Measurements from ENCODE around the gene ADAMTS7.
"Not testable (repeated sequence)": the region's sequence is repeated elsewhere in the genome, so short reads cannot be mapped to it uniquely, and the experiment has no call there.

Gene ADAMTS7

DNA sequence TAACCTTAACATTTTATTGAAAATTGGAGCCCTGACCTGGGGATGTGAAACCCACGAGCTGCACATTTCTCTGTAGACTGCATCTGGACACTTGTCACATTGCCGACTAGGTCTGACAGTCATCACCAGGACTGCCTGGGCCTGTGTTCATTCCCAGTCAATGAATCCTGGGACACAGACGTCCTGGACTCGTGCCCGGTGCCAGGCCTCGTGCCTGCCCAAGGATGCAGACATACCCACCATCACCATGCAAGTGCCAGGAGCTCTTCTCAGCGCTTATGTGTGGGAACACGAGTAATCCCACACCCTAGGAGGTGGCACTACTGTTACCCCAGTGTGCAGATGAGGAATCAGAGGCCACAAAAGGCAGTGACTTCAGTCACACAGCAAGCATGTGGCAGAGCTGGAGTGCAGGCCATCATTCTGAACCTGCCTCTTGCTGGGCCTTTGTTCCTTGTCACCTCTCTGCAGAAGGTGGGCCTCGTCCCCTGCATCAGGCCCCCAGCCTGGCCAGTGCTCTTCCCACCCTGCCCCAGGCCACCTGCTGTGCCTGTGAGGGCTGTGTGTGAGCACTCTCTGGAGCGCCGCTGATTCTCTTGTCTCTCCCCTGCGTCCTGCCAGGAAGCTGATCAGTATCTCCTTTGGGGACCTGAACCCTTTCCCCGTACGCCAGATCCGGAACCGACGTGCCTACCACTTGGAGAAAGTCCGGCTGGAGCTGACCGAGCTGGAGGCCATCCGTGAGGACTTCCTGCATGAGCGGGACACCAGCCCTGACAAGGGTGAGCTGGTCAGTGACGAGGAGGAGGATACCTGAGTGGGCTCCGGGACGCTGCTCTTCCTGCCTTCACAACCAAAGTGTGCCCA lies 58.5 kb downstream of the ADAMTS7 start:
- no peak for DNase-seq (ENCODE audit: low read depth)

DNA sequence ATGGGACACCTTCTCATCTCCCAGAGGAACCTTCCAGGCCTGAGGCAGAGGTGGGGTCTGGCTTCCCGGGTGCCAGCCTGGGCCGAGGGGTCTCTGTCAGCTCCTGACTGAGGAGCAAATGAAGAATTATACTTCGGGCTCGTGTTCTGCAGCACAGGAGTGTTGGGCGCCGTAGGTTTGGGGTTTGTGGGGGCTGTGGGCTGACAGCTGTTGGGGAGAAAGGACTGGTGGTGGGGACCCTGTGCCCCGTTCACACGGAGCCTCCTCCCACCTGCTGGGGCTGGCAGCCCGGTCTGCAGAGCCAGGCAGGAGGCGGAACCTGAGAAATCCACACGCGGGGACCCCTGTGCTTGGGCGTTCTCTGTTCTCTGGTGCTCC lies 59.7 kb downstream of the ADAMTS7 start:
- no peak for DNase-seq (ENCODE audit: low read depth)

DNA sequence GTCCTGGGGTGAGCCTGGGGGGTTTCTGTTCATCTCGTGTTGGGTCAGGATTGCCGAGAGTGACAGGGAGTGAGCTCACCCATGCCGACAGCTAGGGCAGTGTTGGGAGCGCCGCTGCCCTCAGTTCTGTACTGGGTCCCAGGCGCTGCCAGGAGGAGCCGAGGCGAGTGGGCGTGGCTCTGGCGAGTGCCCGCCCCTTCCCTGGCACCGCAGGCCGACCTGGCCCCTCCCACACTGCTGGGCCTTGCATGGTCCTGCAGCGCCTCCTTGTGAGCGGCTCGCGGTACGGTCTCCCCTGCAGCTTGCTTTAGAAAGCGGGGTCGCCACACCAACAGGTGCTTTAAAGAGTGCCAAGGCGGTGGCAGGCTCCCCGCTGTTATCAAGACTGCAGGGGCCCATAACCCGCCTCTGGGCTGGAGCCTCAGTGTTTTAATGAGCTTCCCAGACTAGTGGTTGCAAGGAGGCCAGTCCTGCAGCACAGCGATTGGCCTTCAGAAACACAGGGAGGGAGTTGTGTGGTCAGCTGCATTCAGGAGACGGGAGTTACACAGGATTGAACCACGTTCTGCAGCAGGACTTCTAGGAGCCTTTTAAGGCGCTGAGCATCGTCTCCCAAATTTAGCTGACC lies 60.2 kb downstream of the ADAMTS7 start:
- peak; percentile 86 for DNase-seq (ENCODE audit: low read depth)

- no peak for DNase-seq (ENCODE audit: low read depth)
Measured at GRCh38 chr15:78750566-78750965, 60.7 kb downstream of the ADAMTS7 start.

DNA sequence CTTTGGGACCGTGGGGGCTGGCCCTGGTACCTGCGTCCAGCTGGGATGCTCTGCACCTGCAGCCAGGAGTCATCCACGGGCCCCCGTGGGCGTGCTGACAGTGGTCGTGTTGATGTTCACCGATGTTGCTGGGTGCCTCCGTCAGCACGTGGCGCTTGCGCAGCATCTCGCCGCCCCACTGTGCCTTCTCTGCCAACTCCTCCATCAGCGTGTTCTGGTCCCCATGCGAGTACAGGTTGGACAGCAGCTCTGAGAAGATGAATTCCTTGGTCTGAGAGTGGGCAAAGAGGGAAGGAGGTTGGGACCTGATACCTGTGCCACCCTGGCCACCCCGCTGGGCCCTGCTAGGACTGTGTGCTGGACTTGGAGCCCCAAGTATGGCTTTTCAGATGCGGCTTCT lies 61.4 kb downstream of the ADAMTS7 start:
- DNase-seq (ENCODE audit: low read depth) = no peak

GRCh38 chr15:78747877-78748276 lies 63.4 kb downstream of the ADAMTS7 start:
- not testable (repeated sequence) for DNase-seq (ENCODE audit: low read depth)

DNA sequence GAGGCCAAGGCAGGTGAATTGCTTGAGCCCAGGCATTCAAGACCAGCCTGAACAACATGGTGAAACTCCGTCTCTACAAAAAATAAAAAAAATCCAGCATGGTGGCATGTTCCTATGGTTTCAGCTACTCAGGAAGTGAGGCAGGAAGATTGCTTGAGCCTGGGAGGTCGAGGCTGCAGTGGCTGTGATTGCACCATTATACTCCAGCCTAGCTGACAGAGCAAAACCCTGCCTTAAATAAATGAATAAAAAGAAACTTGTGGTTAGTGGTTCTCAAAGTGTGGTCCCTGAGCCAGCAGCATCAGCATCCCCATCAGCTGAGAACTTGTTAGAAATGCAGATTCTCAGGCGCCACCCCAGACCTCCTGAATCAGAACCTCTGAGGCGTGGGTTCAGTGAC lies 69.6 kb downstream of the ADAMTS7 start:
- DNase-seq (ENCODE audit: low read depth) = not testable (repeated sequence)

DNA sequence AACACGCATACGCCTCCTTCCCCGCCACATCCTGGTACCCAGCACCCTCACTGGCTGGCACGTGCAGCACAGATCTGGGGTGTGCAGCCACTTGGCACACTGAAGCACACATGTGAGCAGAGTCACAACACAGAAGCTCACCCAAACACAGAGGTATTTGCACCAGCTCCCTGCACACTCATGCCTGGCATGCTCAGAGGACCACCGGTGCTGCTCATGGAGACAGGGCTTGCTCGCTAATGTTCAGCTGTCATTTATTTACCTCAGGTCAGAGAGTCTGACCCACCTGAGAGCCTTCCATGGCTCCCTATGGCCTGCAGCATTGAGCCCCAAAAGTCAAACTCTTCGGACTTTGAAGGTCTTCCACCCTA lies 70.4 kb downstream of the ADAMTS7 start:
- no peak for DNase-seq (ENCODE audit: low read depth)

- DNase-seq (ENCODE audit: low read depth) = no peak
Measured at GRCh38 chr15:78739996-78740903, 71.0 kb downstream of the ADAMTS7 start.

DNA sequence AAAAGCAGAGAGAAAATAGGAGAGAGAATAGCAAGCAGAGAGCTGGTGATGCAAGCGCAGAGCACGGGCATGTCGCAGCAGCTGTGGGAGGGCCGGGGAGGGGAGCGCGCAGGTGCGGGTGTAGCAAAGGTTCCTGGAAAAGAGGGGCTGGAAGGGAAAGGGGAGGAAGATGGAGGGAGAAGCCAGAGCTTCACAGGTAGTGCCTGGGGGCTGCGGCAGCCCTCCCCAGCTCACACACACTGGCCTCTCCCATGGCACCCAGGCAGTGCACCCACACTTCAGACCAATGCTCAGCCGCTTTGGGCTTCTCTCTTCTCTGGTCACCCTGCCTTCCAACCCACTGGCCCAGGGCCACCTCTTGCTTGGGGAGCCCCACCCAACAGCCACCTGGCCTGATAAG lies 72.1 kb downstream of the ADAMTS7 start:
- DNase-seq (ENCODE audit: low read depth) = no peak

DNA sequence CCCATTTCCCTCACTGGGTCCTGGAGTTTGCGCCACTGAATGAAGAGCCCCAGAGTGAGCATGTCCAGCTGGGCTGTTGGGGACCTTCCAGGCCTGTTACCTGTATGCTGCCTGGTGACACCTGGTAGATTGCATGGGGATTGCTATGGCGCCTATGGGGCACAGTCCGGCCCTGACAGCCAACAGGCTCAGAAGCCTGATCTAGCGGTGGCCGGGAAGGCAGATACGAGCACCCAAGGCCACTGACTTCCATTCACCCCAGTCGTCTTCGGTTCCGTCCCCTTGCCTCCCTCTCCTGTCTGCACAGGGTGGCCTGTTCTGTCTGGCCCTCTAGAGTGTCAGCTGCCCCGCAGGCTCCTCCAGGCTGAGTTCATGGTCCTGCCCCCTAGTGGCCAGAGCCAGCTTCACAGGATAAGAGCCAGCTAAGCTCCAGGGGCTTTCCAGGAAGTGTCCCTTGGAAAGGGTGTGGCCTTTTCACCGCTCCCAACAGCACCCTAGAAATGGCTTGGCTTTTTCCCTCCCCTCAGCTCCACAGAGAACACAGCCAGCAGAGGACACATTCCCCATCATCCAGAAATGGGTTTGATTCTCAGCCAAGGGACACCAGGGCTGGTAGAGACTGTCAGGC lies 73.2 kb downstream of the ADAMTS7 start:
- not testable (repeated sequence) for DNase-seq (ENCODE audit: low read depth)

GRCh38 chr15:78737187-78737820 lies 74.0 kb downstream of the ADAMTS7 start:
- DNase-seq (ENCODE audit: low read depth) = no peak

DNA sequence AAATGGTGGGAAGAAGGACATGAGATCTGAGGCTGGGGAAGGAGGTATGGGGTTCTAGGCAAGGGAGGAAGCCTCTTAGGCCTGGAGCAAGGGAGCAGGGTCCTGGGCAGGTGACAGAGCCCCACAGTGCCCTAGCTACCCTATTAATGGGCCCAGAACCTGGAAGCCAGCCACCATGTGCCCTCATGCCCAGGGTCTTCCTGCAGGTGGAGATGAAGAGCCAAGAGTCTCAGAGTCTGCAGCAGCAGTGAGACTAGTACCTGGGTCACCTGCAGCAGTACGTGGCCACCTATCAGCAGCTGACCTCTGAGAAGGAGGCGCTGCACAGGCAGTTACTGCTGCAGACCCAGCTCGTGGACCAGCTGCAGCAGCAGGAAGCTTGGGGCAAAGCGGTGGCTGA lies 75.0 kb downstream of the ADAMTS7 start:
- not testable (repeated sequence) for DNase-seq (ENCODE audit: low read depth)

DNA sequence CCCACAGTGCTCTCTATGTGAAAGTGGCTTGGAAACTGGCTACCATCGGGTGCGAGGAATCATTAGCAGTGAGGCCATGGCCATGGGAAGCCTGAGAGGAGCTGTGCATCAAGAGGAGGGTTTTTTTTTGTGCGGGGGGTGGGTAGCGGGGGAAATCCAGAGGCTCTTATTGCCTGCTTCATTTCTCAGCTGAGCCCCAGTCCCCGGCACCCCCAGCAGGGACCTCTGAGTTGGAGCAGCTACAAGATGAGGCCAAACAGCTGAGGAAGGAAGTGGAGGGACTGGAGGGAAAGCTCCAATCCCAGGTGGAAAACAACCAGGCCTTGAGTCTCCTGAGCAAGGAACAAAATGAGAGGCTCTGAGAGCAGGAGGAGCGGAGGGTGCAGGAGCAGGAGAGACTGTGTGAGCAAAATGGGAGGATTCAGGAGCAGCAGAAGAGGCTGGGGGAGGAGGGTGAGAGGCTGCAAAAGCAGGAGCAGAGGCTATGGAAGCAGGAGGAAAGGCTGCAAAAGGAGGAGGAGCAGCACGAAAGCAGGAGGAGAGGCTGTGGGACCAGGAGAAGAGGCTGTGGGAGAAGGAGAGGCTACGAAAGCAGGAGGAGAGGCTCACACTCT lies 76.7 kb downstream of the ADAMTS7 start:
- no peak for DNase-seq (ENCODE audit: low read depth)

- no peak for DNase-seq (ENCODE audit: low read depth)
Measured at GRCh38 chr15:78732634-78733033, 78.6 kb downstream of the ADAMTS7 start.

DNA sequence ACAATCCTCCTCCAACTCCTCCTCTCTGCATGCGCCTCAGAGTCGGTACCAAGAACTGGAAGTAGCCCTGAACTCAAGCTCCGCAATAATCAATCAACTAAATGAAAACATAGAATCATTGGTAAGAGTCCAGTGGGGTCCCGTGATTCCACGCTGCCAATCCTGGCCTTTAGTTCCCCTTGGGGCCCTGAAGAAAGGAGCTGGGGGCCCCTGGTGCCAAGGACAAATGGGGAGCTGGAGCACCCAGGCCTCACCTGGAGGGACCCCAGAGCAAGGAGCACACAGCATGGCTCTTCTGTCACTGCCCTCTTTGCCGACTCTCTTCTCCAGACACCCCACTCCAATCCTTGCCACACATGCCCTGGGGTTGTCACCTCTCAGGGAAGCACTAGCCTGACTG lies 80.3 kb downstream of the ADAMTS7 start:
- DNase-seq (ENCODE audit: low read depth) = no peak

DNA sequence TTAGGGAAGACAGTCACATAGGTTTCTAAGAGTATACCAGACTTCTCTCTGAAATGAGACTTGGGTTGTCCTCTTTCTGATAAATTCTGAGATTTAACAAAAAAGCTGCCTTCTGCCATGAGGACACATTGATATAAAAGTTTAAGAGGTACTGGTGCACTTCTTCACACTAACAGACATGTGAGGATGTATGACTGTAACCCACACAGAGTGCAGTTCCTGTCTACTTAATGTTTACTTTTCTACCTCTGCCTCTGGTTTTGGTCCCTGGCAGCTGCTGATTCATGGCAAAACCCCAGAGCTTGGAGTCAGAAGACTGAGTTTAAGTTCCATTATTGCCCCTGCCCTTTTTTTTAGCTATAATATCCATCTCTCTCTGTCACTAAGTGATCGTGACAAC lies 82.8 kb downstream of the ADAMTS7 start:
- DNase-seq (ENCODE audit: low read depth) = not testable (repeated sequence)

DNA sequence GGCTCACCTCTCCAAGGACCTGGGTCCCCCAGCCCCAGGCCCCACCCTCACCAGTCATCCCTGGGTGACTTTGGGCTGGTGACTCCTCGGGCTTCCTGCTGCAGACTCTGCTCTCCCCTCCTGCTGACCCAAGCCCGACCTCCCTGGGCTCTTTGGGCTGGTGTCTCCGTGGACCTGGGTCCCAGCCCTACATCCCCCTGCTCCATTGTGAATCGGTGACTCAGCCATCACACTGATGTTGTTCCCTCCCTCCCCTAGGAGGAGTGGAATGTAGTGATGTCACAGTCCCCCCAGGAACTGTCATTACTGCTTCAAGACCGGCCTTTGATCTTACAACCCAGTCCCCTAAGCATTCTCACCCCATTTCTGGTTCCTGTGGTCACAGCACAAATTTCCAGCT lies 83.7 kb downstream of the ADAMTS7 start:
- DNase-seq (ENCODE audit: low read depth) = no peak

GRCh38 chr15:78726870-78727551 lies 84.3 kb downstream of the ADAMTS7 start:
- DNase-seq (ENCODE audit: low read depth) = no peak

DNA sequence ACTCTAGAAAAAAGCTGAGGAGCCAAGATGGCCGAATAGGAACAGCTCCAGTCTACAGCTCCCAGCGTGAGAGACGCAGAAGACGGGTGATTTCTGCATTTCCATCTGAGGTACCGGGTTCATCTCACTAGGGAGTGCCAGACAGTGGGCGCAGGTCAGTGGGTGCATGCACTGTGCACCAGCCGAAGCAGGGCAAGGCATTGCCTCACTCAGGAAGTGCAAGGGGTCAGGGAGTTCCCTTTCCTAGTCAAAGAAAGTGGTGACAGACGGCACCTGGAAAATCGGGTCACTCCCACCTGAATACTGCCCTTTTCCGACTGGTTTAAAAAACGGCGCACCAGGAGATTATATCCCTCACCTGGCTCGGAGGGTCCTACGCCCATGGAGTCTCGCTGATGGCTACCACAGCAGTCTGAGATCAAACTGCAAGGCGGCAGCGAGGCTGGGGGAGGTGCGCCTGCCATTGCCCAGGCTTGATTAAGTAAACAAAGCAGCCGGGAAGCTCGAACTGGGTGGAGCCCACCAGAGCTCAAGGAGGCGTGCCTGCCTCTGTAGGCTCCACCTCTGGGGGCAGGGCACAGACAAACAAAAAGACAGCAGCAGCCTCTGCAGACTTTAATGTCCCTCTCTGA lies 91.3 kb downstream of the ADAMTS7 start:
- not testable (repeated sequence) for DNase-seq (ENCODE audit: low read depth)
